Measurements from ENCODE around the gene CAMK1D. TPM values are rescaled to one million over a fixed set of nuclear protein-coding genes. Genes with fewer than 3 reads are reported as not detected.

Gene CAMK1D
- total RNA-seq, 3 donors from 2014 or later, result 20.6 to 48.5 (median 32.8) TPM

DNA sequence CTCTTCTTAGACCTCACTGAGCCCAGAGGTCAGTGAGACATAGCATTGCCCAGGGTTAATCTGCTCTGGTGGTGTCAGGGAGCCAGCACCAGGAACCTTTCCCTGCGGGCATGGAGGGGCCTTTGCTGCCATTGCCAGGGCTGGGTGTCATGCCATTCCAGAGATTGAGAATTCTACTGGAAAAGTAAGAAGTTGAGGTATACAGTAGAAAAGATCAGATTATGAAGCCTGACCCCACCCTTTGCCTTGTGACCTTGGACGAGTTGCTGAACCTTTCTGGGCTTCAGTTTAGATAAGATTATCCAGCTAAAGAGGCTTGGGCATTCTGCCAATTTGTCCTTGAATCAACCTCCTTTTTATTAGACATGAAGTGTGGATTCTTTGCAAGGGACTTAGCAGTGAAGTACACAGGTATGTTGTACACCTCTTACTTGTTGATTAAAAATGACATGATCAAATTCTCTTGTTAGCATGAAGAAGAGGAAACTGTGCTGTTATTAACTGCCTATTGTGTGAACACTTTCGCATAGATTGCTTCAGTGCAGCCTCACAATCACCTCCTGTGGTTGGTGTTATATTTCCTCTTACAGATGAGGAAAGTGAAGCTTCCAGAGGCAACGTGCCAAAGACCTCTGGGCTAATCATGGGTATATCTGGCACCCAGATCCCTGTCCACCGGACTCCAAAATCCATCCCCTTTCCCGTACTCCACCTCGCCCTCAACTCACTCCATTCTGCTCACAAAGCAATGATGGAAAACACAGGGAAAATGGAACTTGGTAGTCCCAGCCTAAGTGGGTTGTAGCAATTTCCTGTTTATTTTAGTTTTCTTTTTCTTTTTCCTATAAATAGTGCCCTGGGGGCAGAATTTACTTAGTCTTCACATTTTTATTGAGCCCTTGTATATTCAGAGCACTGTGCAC lies 151.3 kb downstream of the CAMK1D start:
- DNase-seq (peak in 1 of 3 donors; percentile 72), ATAC-seq (peak; percentile 45)
- intact Hi-C loops (cut with DNase I, micrococcal nuclease), result no loop called here
- Histone ChIP-seq H3K36me3 (ENCODE audit: low read depth) (no peaks in the 10 kb centered on the region), H3K4me3 (no peak overlapping the region), H3K9me3 (no peaks in the 10 kb centered on the region), H3K4me1 (ENCODE audit: low read depth) (peaks cover 14% of the 10 kb centered on the region)
- TF ChIP-seq, protein P1, sequence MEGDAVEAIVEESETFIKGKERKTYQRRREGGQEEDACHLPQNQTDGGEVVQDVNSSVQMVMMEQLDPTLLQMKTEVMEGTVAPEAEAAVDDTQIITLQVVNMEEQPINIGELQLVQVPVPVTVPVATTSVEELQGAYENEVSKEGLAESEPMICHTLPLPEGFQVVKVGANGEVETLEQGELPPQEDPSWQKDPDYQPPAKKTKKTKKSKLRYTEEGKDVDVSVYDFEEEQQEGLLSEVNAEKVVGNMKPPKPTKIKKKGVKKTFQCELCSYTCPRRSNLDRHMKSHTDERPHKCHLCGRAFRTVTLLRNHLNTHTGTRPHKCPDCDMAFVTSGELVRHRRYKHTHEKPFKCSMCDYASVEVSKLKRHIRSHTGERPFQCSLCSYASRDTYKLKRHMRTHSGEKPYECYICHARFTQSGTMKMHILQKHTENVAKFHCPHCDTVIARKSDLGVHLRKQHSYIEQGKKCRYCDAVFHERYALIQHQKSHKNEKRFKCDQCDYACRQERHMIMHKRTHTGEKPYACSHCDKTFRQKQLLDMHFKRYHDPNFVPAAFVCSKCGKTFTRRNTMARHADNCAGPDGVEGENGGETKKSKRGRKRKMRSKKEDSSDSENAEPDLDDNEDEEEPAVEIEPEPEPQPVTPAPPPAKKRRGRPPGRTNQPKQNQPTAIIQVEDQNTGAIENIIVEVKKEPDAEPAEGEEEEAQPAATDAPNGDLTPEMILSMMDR (IDR thresholded peaks at IDR 0.05), result no peak

DNA sequence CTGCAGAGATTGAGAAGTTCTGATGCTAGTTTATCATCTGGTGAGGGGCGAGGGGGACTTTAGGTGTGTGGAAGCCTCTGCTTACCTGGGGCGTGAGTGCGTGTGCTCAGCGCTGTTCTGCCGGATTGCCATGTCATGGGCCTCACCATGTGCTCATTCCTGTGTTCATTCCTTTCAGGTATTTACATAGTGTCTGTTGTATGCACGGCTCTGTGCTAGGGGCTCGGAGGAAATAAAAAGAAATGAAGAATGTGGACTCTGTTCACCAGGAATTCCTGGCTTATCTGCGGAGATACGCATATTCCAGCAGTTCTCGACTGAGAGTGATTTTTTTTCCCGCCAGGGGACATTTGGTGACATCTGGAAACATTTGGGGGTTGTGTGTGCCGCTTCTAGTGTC lies 152.0 kb downstream of the CAMK1D start:
- Histone ChIP-seq H3K36me3 (ENCODE audit: low read depth) (no peaks in the 10 kb centered on the region), H3K4me1 (ENCODE audit: low read depth) (peaks cover 14% of the 10 kb centered on the region), H3K4me3 (no peak overlapping the region), H3K9me3 (no peaks in the 10 kb centered on the region)
- ATAC-seq (peak; percentile 49), DNase-seq (no peak)
- intact Hi-C loops (cut with DNase I, micrococcal nuclease), result no loop called here
- TF ChIP-seq, protein P1 (IDR thresholded peaks at IDR 0.05), result no peak

DNA sequence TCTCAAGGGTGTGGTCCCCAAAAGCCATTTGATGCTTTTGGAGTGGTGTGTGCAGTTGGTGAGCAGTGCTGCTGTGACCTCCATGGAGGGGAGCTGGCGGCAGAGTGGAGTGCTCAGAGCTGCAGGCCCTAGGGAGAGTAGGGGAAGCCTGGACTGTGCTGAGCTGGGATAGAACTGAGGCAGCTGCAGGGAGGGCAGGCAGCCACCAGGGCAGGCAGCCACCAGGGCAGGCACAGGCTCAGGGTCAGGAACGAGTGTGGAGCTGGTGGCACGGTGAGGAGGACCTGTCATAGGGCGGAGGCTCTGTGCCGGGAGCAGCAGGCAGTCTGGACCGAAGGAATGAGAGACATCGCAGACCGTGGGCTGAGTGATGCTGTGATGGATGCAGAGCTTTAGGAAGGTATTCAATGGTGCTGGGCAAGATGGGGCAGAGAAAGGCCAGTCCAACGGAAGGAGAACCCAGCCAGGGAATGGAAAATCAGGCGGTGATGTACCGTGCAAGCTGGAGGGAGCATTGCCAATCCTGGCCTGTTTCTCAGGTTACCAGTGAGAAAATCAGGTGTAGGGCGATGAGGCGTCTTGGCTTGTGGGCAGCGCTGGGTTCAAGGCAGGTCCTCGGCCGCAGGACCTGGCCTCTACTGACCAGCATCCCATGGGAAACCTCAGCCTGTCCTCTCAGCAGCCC lies 152.6 kb downstream of the CAMK1D start:
- Histone ChIP-seq H3K9me3 (no peaks in the 10 kb centered on the region), H3K4me1 (ENCODE audit: low read depth) (peaks cover 14% of the 10 kb centered on the region), H3K4me3 (no peak overlapping the region), H3K36me3 (ENCODE audit: low read depth) (no peaks in the 10 kb centered on the region)
- TF ChIP-seq, protein P1 (IDR thresholded peaks at IDR 0.05), result no peak
- no peak for DNase-seq
- intact Hi-C loops (cut with DNase I, micrococcal nuclease), result no loop called here
- ATAC-seq, result peak; percentile 17

DNA sequence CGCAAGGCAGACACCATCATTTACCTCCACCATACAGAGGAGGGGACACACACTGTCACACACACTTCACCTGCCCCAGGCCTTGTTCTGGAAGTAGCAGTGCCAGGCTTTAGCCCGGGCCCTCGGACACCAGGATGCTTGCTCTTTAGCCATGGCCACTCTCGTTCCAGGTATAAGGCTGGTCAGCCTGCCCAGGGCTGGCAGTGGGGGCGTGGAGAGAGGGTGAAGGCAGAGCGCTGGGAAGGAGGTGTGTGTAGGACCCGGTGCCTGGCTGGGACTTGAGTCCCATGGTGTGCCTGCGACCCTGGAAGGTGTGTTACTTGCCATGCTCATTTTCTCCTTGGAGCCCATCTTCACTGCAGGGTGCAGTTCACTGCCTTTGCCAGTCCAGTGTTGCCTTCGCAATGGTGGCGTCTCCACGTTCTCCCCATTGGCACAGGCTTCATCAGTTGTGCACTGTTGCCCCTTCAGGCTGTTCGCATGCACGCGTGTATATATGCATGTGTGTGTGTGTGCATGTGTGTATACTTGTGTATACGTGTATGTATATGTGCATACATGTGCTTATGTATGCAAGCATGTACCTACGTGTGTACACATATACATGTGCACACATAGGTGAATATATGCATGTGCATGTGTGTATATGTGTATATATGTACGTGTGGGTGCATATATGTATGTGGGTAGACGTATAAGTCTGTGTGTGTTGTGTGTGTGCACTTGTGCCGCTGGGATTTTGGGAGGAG lies 153.4 kb downstream of the CAMK1D start:
- ATAC-seq (no peak), DNase-seq (no peak)
- TF ChIP-seq, protein P1 (IDR thresholded peaks at IDR 0.05), result no peak
- H3K4me3 ChIP-seq, result no peak overlapping the region
- no peaks in the 10 kb centered on the region for H3K36me3 ChIP-seq (ENCODE audit: low read depth)
- H3K9me3 ChIP-seq, result no peaks in the 10 kb centered on the region
- peaks cover 14% of the 10 kb centered on the region for H3K4me1 ChIP-seq (ENCODE audit: low read depth)
- intact Hi-C loops (cut with DNase I, micrococcal nuclease), result no loop called here

DNA sequence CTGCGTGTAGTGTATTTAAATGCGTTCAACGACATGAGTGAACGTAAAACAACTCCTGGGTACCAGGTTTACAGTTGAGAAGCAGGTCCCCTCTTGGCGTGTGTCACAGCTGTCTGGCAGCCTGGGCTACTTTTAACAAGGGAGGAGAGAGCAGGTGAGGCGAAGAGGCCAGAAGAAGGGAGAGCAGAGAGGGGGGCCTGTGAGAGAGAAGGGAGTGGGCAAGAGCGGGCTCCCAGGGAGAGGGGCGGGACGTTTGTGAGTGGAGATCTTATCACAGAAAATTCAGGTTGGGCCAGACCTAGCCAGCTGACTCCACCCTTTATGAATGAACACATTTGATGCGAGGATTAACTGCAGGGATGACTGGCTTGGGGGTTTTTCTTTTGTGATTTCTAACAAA lies 154.0 kb downstream of the CAMK1D start:
- Histone ChIP-seq H3K36me3 (ENCODE audit: low read depth) (no peaks in the 10 kb centered on the region), H3K4me3 (no peak overlapping the region), H3K9me3 (no peaks in the 10 kb centered on the region), H3K4me1 (ENCODE audit: low read depth) (peaks cover 14% of the 10 kb centered on the region)
- TF ChIP-seq, protein P1 (IDR thresholded peaks at IDR 0.05), result no peak
- DNase-seq (no peak), ATAC-seq (peak; percentile 51)
- intact Hi-C loops (cut with DNase I, micrococcal nuclease), result no loop called here

All from mucosa of descending colon (tissue), 3 donors.